Upper lobe of left lung (tissue), 4 donors: ENCODE measurements around the gene ART1.

Experiments
- EP300 ChIP-seq, 4 donors: sonication (generic); formaldehyde crosslinking; IDR thresholded peaks; one replicate each; pipeline ENCODE4 v1.5.1; 2017; ENCODE audit warnings: antibody characterized with exemption in 4 of 4, control low read depth in 2 of 4
- POLR2AphosphoS5 ChIP-seq, 2 donors: sonication (generic); formaldehyde crosslinking; IDR thresholded peaks; one replicate each; pipeline ENCODE4 v1.5.1; 2017; ENCODE audit warnings: antibody characterized with exemption in 2 of 2
- TF ChIP-seq, protein P1 (sequence below), 6 experiments: fragments of 450-650 bp in 4 of 6; fragments of 200-600 bp in 2 of 6; sonication (generic) in 2 of 6; IDR thresholded peaks; one replicate each; pipeline ENCODE4 v1.5.1; 2016 to 2019; ENCODE audit warnings: antibody characterized with exemption in 6 of 6

GRCh38 chr11:3679077-3679476 lies 34.1 kb downstream of the ART1 start:
- TF ChIP-seq POLR2AphosphoS5 (IDR thresholded peaks at IDR 0.05) (no peak), EP300 (IDR thresholded peaks at IDR 0.05) (no peak)
- TF ChIP-seq, protein P1, sequence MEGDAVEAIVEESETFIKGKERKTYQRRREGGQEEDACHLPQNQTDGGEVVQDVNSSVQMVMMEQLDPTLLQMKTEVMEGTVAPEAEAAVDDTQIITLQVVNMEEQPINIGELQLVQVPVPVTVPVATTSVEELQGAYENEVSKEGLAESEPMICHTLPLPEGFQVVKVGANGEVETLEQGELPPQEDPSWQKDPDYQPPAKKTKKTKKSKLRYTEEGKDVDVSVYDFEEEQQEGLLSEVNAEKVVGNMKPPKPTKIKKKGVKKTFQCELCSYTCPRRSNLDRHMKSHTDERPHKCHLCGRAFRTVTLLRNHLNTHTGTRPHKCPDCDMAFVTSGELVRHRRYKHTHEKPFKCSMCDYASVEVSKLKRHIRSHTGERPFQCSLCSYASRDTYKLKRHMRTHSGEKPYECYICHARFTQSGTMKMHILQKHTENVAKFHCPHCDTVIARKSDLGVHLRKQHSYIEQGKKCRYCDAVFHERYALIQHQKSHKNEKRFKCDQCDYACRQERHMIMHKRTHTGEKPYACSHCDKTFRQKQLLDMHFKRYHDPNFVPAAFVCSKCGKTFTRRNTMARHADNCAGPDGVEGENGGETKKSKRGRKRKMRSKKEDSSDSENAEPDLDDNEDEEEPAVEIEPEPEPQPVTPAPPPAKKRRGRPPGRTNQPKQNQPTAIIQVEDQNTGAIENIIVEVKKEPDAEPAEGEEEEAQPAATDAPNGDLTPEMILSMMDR (IDR thresholded peaks at IDR 0.05): no peak
